ENCODE data around the gene COL4A6. TPM values are rescaled to one million over a fixed set of nuclear protein-coding genes. Genes with fewer than 3 reads are reported as not detected.

COL4A6 gene
- total and polyA plus RNA-seq, 2 of the 8 experiments (the other 6 are each of a cell fraction or from before 2014, with no cell fraction given), result 5.9 to 11.8 TPM

DNA sequence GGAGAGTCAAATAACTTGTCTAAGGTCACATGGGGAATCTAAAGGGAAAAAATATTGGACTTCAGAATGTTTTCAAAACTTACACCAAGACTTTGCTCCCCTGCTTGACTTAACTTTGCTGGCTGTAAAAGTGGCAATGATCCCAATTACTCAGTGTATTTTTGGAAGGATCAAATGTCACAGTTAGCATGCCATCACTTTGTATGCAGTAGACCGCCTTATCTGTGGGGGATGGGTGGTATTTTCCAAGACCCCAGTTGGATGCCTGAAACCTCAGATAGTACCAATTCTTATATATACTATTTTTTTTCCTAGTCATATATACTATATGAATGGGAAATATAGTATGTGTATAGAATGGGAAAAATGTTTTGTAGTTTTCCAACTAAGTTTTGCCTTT lies 53.4 kb downstream of the COL4A6 start:
- Histone ChIP-seq H3K4ac (replicated peaks; ENCODE audit: insufficient read length, low read depth, low read length) (no peak overlapping the region), H3K9me3 (ENCODE audit: insufficient read depth in 2 of 2, low read depth in 1 of 2, low read length in 1 of 2) (no peaks in the 10 kb centered on the region), H3K79me2 (ENCODE audit: control insufficient read depth in 1 of 2, insufficient read depth in 2 of 2, low read length in 2 of 2) (no peaks in the 10 kb centered on the region), H3K27me3 (replicated peaks in 1 of 4; ENCODE audit: control insufficient read depth in 3 of 4, extremely low read depth in 1 of 4, insufficient read depth in 3 of 4, low read length in 3 of 4) (no peaks in the 10 kb centered on the region), H2BK12ac (ENCODE audit: low read depth, low read length) (no peak overlapping the region), H3K14ac (ENCODE audit: insufficient read length) (no peak overlapping the region), H2BK120ac (replicated peaks; ENCODE audit: low read depth, low read length) (no peak overlapping the region), H3K9ac (replicated peaks in 1 of 4; ENCODE audit: extremely low read depth in 1 of 4, low read depth in 3 of 4, low read length in 3 of 4) (no peak overlapping the region), H2AFZ (ENCODE audit: low read length) (no peak overlapping the region), H3K79me1 (ENCODE audit: low read depth, low read length) (no peaks in the 10 kb centered on the region), H2BK5ac (ENCODE audit: low read depth, low read length) (no peak overlapping the region), H3K36me3 (ENCODE audit: control insufficient read depth in 2 of 4, insufficient read depth in 4 of 4, low read length in 3 of 4) (no peaks in the 10 kb centered on the region), H3K4me1 (replicated peaks in 1 of 4; ENCODE audit: control insufficient read depth in 3 of 4, insufficient read depth in 4 of 4, low read length in 3 of 4) (0 out of 7 replicates have a peak, but pooled peaks cover 0 to 2% (median 0%) of the 10 kb centered on the region in 4 experiments), H4K91ac (replicated peaks; ENCODE audit: insufficient read length, low read length) (no peak overlapping the region), H3K23me2 (ENCODE audit: low read depth, low read length) (no peaks in the 10 kb centered on the region; the same call in 1 of the 2 replicates), H4K8ac (ENCODE audit: extremely low read depth, insufficient read depth, low read length) (no peak overlapping the region), H3K23ac (ENCODE audit: insufficient read length) (no peak overlapping the region), H3K27ac (ENCODE audit: low read depth, low read length) (no peak overlapping the region), H2BK20ac (ENCODE audit: low read length) (no peak overlapping the region), H2BK15ac (ENCODE audit: low read length) (no peak overlapping the region), H3K18ac (ENCODE audit: extremely low read depth, low read length) (no peak overlapping the region), H2AK5ac (ENCODE audit: low read depth, low read length) (no peak overlapping the region), H3K4me2 (ENCODE audit: insufficient read depth in 1 of 2, low read depth in 2 of 2, low read length in 2 of 2) (no peak overlapping the region), H3K4me3 (ENCODE audit: extremely low read depth in 1 of 4, insufficient read depth in 2 of 4, low read depth in 3 of 4, low read length in 4 of 4) (no peak overlapping the region), H3K56ac (replicated peaks; ENCODE audit: insufficient read length, low read depth, low read length) (no peak overlapping the region), H4K5ac (ENCODE audit: insufficient read length, low read depth, low read length) (no peak overlapping the region), H4K20me1 (replicated peaks in 1 of 2; ENCODE audit: control insufficient read depth in 1 of 2, insufficient read depth in 2 of 2, low read length in 2 of 2) (no peaks in the 10 kb centered on the region)
- 82% methylated on average over 1 of the region's 1 CpG; no CpG with 5 or more reads in 1 of the 2 experiments for WGBS, 2 experiments (ENCODE audit: extremely low coverage in 1 of 2, insufficient coverage in 1 of 2, insufficient read length in 1 of 2, insufficient replicate concordance in 2 of 2, low coverage in 1 of 2, low lambda C conversion rate in 2 of 2, missing lambda C conversion rate in 1 of 2)
- no peak for TF ChIP-seq TAF1 (IDR thresholded peaks at IDR 0.05; ENCODE audit: low read depth, low read length)
- TF ChIP-seq YY1 (IDR thresholded peaks at IDR 0.05; ENCODE audit: low read depth, low read length), result no peak
- no peak for DNase-seq (ENCODE audit: low read depth in 1 of 2, low spot score in 2 of 2)
- ChIA-PET CTCF (ENCODE audit: partially characterized antibody) (no interaction called here), POLR2A (ENCODE audit: partially characterized antibody) (no interaction called here)
- no peak for FAIRE-seq

All from H1 (cell line).